ENCODE data around the gene POLR3K.
"Not testable (repeated sequence)": the region's sequence is repeated elsewhere in the genome, so short reads cannot be mapped to it uniquely, and the experiment has no call there.

POLR3K gene

GRCh38 chr16:54237-54581 is 801 bp upstream of the POLR3K start:
- ATAC-seq (ENCODE audit: insufficient read depth, low read depth) (no peak), DNase-seq (no peak)
- TF ChIP-seq EZH2 (IDR thresholded peaks at IDR 0.05; ENCODE audit: borderline replicate concordance, low read depth, low read length, severe bottlenecking) = no peak
- Histone ChIP-seq H3K27ac (ENCODE audit: low read length) (peak overlapping the region; percentile 62), H3K4me1 (ENCODE audit: insufficient read depth, low read length) (peaks cover 45% of the 10 kb centered on the region), H3K9ac (ENCODE audit: low read depth, low read length) (peak overlapping the region; percentile 84), H3K79me2 (ENCODE audit: insufficient read depth, low read length) (peaks cover 56% of the 10 kb centered on the region), H3K4me2 (ENCODE audit: insufficient read depth, low read length) (peak overlapping the region; percentile 79), H4K20me1 (ENCODE audit: insufficient read depth, low read length) (peaks cover 21% of the 10 kb centered on the region; the same call in 1 of the 2 replicates), H3K4me3 (ENCODE audit: low read depth in 1 of 2, low read length in 2 of 2) (peak overlapping the region; percentile 49 to 84; a peak in 3 of 4 replicates), H3K27me3 (ENCODE audit: insufficient read depth, low read length, poor library complexity) (no peaks in the 10 kb centered on the region), H3K9me3 (ENCODE audit: insufficient read depth, low read length, severe bottlenecking) (no peaks in the 10 kb centered on the region), H3K36me3 (ENCODE audit: insufficient read depth, low read length) (peaks cover 56% of the 10 kb centered on the region), H2AFZ (ENCODE audit: low read depth, low read length) (peak overlapping the region; percentile 67)

GRCh38 chr16:50769-51591 is 2.4 kb downstream of the POLR3K start:
- H3K9me3 ChIP-seq (ENCODE audit: insufficient read depth, low read length, severe bottlenecking) = no peaks in the 10 kb centered on the region
- peaks cover 29% of the 10 kb centered on the region; the same call in 1 of the 2 replicates for H4K20me1 ChIP-seq (ENCODE audit: insufficient read depth, low read length)
- H3K79me2 ChIP-seq (ENCODE audit: insufficient read depth, low read length) = peaks cover 66% of the 10 kb centered on the region
- no peaks in the 10 kb centered on the region for H3K27me3 ChIP-seq (ENCODE audit: insufficient read depth, low read length, poor library complexity)
- peak overlapping the region; percentile 83 for H3K4me2 ChIP-seq (ENCODE audit: insufficient read depth, low read length)
- DNase-seq (no peak), ATAC-seq (ENCODE audit: insufficient read depth, low read depth) (no peak)
- no peak overlapping the region for H3K27ac ChIP-seq (ENCODE audit: low read length)
- H3K9ac ChIP-seq (ENCODE audit: low read depth, low read length) = peak overlapping the region; percentile 12; the same call in 1 of the 2 replicates
- no peak for TF ChIP-seq EZH2 (IDR thresholded peaks at IDR 0.05; ENCODE audit: borderline replicate concordance, low read depth, low read length, severe bottlenecking)
- TF ChIP-seq CTCF (IDR thresholded peaks at IDR 0.05; ENCODE audit: borderline replicate concordance, extremely low read depth, low read length, poor library complexity, severe bottlenecking) = no peak
- H3K4me1 ChIP-seq (ENCODE audit: insufficient read depth, low read length) = peaks cover 45% of the 10 kb centered on the region
- peaks cover 54% of the 10 kb centered on the region for H3K36me3 ChIP-seq (ENCODE audit: insufficient read depth, low read length)
- H3K4me3 ChIP-seq (ENCODE audit: low read depth in 1 of 2, low read length in 2 of 2) = peak overlapping the region in 1 of 2 experiments; percentile 35; a peak in 1 of 4 replicates
- no peak overlapping the region for H2AFZ ChIP-seq (ENCODE audit: low read depth, low read length)

GRCh38 chr16:47234-47633 is 6.2 kb downstream of the POLR3K start:
- Histone ChIP-seq H3K79me2 (ENCODE audit: insufficient read depth, low read length) (peaks cover 38% of the 10 kb centered on the region), H3K4me1 (ENCODE audit: insufficient read depth, low read length) (peaks cover 20% of the 10 kb centered on the region), H3K9me3 (ENCODE audit: insufficient read depth, low read length, severe bottlenecking) (no peaks in the 10 kb centered on the region), H3K9ac (ENCODE audit: low read depth, low read length) (no peak overlapping the region), H2AFZ (ENCODE audit: low read depth, low read length) (no peak overlapping the region), H3K4me2 (ENCODE audit: insufficient read depth, low read length) (no peak overlapping the region; the same call in 1 of the 2 replicates), H3K27ac (ENCODE audit: low read length) (no peak overlapping the region), H3K27me3 (ENCODE audit: insufficient read depth, low read length, poor library complexity) (no peaks in the 10 kb centered on the region), H3K36me3 (ENCODE audit: insufficient read depth, low read length) (peaks cover 81% of the 10 kb centered on the region), H3K4me3 (ENCODE audit: low read depth in 1 of 2, low read length in 2 of 2) (no peak overlapping the region), H4K20me1 (ENCODE audit: insufficient read depth, low read length) (peaks cover 37% of the 10 kb centered on the region; the same call in 1 of the 2 replicates)
- ATAC-seq (ENCODE audit: insufficient read depth, low read depth) (no peak), DNase-seq (no peak)
- no peak for TF ChIP-seq CTCF (IDR thresholded peaks at IDR 0.05; ENCODE audit: borderline replicate concordance, extremely low read depth, low read length, poor library complexity, severe bottlenecking)
- no peak for TF ChIP-seq EZH2 (IDR thresholded peaks at IDR 0.05; ENCODE audit: borderline replicate concordance, low read depth, low read length, severe bottlenecking)

GRCh38 chr16:46510-46909 is 6.9 kb downstream of the POLR3K start:
- not testable (repeated sequence) for H3K4me2 ChIP-seq (ENCODE audit: insufficient read depth, low read length); H3K9ac ChIP-seq (ENCODE audit: low read depth, low read length); H3K4me3 ChIP-seq (ENCODE audit: low read depth in 1 of 2, low read length in 2 of 2); H3K9me3 ChIP-seq (ENCODE audit: insufficient read depth, low read length, severe bottlenecking); ATAC-seq (ENCODE audit: insufficient read depth, low read depth); H2AFZ ChIP-seq (ENCODE audit: low read depth, low read length); H3K27me3 ChIP-seq (ENCODE audit: insufficient read depth, low read length, poor library complexity); H3K27ac ChIP-seq (ENCODE audit: low read length); DNase-seq
- Histone ChIP-seq H3K36me3 (ENCODE audit: insufficient read depth, low read length) (peaks cover 87% of the 10 kb centered on the region), H4K20me1 (ENCODE audit: insufficient read depth, low read length) (peaks cover 38% of the 10 kb centered on the region; the same call in 1 of the 2 replicates), H3K4me1 (ENCODE audit: insufficient read depth, low read length) (peaks cover 13% of the 10 kb centered on the region), H3K79me2 (ENCODE audit: insufficient read depth, low read length) (peaks cover 31% of the 10 kb centered on the region)
